ENCODE results near the gene PRELID1. TPM values are rescaled to one million over a fixed set of nuclear protein-coding genes. Genes with fewer than 3 reads are reported as not detected.

PRELID1 gene
- total RNA-seq, 1 donor from 2014 or later, result 126 TPM

DNA sequence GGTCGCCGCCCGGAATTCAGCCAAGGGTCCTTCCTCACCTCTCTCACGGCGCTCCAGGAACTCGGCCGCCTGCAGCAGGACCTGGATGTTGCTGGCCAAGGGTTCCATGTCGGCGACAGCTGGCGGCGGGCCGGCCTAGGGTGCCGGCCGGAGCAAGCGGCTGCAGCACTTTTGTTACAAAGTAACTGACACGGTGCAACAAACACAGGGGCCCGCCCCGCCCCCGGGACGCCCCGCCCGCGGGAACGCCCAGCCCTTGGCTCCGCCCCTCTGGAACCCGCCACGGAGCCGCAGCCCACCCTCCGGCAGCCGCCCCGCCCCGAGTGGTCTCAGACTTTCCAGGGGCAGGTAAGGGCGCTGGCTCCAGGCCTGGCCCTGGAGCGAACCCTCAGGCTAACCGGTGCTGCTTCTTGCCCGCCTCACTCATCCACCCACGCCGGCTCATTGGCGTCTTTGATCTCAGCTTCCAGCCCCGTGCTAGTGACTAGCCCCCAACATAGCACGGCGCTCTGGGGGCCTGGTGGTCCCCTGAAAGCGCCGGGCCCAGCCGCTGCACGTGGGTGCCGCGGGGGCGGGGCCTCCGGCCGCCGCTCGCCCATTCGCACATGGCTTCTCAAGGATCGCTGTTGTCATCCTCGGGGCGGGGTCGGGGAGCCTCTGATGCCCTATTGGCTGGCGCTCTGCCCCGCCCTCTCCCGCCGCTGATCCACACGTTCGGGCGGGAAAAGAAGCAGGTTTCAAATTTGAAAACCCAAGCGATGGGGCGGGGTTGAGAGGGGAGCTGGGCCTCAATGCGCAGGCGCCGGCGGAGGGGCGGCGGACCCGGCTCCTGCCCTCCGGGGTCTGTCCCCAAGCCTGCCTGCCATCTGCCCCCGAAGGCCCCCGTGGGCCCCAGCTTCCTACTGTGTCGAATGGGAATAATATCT lies 8.4 kb downstream of the PRELID1 start, which contains the start of gene MXD3:
MXD3 (minus strand) TSS at position 176 of the 926 bp plus-strand sequence; CDS start at position 108, 68 bp downstream.
- H3K36me3 Mint-ChIP-seq, result peaks cover 5% of the 10 kb centered on the region
- TF ChIP-seq, protein P1, sequence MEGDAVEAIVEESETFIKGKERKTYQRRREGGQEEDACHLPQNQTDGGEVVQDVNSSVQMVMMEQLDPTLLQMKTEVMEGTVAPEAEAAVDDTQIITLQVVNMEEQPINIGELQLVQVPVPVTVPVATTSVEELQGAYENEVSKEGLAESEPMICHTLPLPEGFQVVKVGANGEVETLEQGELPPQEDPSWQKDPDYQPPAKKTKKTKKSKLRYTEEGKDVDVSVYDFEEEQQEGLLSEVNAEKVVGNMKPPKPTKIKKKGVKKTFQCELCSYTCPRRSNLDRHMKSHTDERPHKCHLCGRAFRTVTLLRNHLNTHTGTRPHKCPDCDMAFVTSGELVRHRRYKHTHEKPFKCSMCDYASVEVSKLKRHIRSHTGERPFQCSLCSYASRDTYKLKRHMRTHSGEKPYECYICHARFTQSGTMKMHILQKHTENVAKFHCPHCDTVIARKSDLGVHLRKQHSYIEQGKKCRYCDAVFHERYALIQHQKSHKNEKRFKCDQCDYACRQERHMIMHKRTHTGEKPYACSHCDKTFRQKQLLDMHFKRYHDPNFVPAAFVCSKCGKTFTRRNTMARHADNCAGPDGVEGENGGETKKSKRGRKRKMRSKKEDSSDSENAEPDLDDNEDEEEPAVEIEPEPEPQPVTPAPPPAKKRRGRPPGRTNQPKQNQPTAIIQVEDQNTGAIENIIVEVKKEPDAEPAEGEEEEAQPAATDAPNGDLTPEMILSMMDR (conservative IDR thresholded peaks at IDR 0.05), result no peak
- no peaks in the 10 kb centered on the region for H3K9me3 Mint-ChIP-seq
- peak within 1 kb of the TSS; percentile 90 for H3K4me3 Mint-ChIP-seq
- DNase-seq (ENCODE audit: extremely low spot score, unreplicated experiment), result peak; percentile 96
- peak within 1 kb of the TSS; percentile 84 for H3K27ac Mint-ChIP-seq
- no peaks in the 10 kb centered on the region for H3K27me3 Mint-ChIP-seq
- H3K4me1 Mint-ChIP-seq (ENCODE audit: unreplicated experiment), result peaks cover 10% of the 10 kb centered on the region

- H3K27me3 Mint-ChIP-seq, result no peaks in the 10 kb centered on the region
- TF ChIP-seq, protein P1 (conservative IDR thresholded peaks at IDR 0.05), result no peak
- peak; percentile 75 for DNase-seq (ENCODE audit: extremely low spot score, unreplicated experiment)
- peak overlapping the region; percentile 86 for H3K4me3 Mint-ChIP-seq
- peak overlapping the region; percentile 84 for H3K27ac Mint-ChIP-seq
- no peaks in the 10 kb centered on the region for H3K9me3 Mint-ChIP-seq
- H3K4me1 Mint-ChIP-seq (ENCODE audit: unreplicated experiment), result peaks cover 9% of the 10 kb centered on the region
- H3K36me3 Mint-ChIP-seq, result peaks cover 5% of the 10 kb centered on the region
These were observed 9.1 kb downstream of the PRELID1 start for GRCh38 chr5:177312649-177313181.

GRCh38 chr5:177313561-177314259 lies 10.1 kb downstream of the PRELID1 start:
- H3K4me3 Mint-ChIP-seq, result peak overlapping the region; percentile 22
- no peaks in the 10 kb centered on the region for H3K9me3 Mint-ChIP-seq
- H3K27ac Mint-ChIP-seq, result no peak overlapping the region
- H3K36me3 Mint-ChIP-seq, result peaks cover 5% of the 10 kb centered on the region
- H3K4me1 Mint-ChIP-seq (ENCODE audit: unreplicated experiment), result peaks cover 9% of the 10 kb centered on the region
- no peaks in the 10 kb centered on the region for H3K27me3 Mint-ChIP-seq
- DNase-seq (ENCODE audit: extremely low spot score, unreplicated experiment), result no peak
- TF ChIP-seq, protein P1 (conservative IDR thresholded peaks at IDR 0.05), result no peak

DNA sequence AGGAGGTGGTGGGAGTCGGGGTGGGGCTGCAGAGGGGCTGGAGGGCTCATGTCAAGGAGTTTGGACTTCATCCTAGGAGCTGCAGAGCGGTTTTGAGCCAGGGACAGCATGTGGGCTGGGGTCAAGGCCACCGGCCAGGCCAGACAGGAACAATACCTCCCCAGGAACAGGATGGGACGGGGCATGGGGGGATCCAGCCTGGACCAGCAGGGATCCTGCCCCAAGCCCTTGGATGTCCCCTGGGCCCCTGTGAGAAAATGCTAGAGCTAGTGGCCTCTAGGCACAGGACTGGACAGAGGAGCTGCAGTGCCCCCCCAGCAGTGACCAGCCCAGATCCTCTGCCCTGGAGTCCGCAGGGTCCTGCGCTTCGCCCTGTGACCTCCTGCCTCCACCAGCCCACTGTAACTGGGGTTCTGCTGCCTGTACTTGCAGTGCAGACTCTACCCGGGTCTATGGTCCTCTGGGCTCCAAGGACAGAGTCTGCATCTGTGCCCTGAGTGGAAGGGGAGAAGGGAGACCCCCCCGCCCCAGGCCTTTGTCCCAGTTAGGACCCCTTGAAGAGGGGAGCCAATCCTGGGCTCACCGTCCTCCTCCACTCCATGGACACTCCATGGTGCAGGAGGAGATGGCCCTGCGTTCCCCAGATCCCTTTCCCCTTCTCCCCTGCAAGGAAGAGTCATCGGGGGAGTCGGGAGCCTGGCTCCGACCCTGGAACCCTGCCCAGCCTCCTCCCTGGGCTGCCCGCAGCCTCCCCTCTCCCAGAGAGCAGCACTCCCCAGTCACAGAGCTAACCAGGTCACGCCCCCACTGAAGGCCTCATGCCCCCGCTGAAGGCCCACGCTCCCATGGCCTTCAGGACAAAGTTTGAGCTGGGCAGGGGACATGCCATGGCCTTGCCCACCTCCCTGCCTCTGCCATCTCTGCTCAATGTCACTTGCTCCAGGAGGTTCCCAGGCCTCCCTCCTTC lies 11.1 kb downstream of the PRELID1 start:
- Mint-ChIP-seq H3K9me3 (no peaks in the 10 kb centered on the region), H3K36me3 (peaks cover 5% of the 10 kb centered on the region), H3K4me3 (no peak overlapping the region), H3K27me3 (no peaks in the 10 kb centered on the region), H3K4me1 (ENCODE audit: unreplicated experiment) (peaks cover 9% of the 10 kb centered on the region), H3K27ac (no peak overlapping the region)
- TF ChIP-seq, protein P1 (conservative IDR thresholded peaks at IDR 0.05), result no peak
- DNase-seq (ENCODE audit: extremely low spot score, unreplicated experiment), result no peak

GRCh38 chr5:177315411-177315810 lies 11.8 kb downstream of the PRELID1 start:
- Mint-ChIP-seq H3K9me3 (no peaks in the 10 kb centered on the region), H3K36me3 (peaks cover 5% of the 10 kb centered on the region), H3K4me3 (no peak overlapping the region), H3K4me1 (ENCODE audit: unreplicated experiment) (peaks cover 5% of the 10 kb centered on the region), H3K27ac (no peak overlapping the region), H3K27me3 (no peaks in the 10 kb centered on the region)
- no peak for DNase-seq (ENCODE audit: extremely low spot score, unreplicated experiment)
- TF ChIP-seq, protein P1 (conservative IDR thresholded peaks at IDR 0.05), result no peak

All from type B pancreatic cell (in vitro differentiated cells).